C4-2B (cell line): ENCODE measurements around the gene TMEM167A.

Experiments used
- ZFX ChIP-seq: fragments of 450-650 bp; IDR thresholded peaks from 2 replicates; pipeline ENCODE4 v1.6.1; 2017
- TF ChIP-seq, protein P1 (sequence below): fragments of 450-650 bp; conservative IDR thresholded peaks from 2 replicates; pipeline ENCODE4 v1.5.1; 2017; ENCODE audit warnings: mild to moderate bottlenecking

DNA sequence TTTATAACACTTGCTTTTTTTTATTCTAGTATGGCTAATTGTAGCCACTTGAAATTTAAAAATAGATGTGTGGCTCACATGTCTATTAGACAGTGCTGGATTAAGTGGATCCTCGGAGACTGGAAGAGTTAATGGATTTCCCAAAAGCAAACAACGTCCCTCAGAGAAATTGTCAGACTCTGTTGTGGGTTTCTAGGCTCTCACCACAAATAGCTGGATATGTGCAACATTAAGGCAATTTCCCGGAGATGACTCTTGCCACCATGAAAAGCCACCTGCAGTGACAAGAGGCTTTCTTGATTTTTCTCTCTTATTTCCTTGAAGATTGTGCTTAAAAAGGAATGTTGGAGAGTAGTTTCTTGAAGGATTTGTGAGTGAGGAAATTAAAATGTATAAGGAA is 43.2 kb downstream of the TMEM167A start:
- TF ChIP-seq, protein P1, sequence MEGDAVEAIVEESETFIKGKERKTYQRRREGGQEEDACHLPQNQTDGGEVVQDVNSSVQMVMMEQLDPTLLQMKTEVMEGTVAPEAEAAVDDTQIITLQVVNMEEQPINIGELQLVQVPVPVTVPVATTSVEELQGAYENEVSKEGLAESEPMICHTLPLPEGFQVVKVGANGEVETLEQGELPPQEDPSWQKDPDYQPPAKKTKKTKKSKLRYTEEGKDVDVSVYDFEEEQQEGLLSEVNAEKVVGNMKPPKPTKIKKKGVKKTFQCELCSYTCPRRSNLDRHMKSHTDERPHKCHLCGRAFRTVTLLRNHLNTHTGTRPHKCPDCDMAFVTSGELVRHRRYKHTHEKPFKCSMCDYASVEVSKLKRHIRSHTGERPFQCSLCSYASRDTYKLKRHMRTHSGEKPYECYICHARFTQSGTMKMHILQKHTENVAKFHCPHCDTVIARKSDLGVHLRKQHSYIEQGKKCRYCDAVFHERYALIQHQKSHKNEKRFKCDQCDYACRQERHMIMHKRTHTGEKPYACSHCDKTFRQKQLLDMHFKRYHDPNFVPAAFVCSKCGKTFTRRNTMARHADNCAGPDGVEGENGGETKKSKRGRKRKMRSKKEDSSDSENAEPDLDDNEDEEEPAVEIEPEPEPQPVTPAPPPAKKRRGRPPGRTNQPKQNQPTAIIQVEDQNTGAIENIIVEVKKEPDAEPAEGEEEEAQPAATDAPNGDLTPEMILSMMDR = no peak
- no peak for TF ChIP-seq ZFX
